Right atrium auricular region (tissue), 2 donors: ENCODE results near the gene OR52B4. TPM values are rescaled to one million over a fixed set of nuclear protein-coding genes. Genes with fewer than 3 reads are reported as not detected.

ENCODE experiments used
- total RNA-seq, 2 donors: library from RNA; depleted of rRNA; stranded (reverse); fragments of >200 nt; gene quantifications; one replicate each; pipeline ENCODE4 v1.1.0, GENCODE V29; 2016

Gene OR52B4
- total RNA-seq, 2 donors from 2014 or later, result not detected

Other genes with a start within 250 kb of the OR52B4 start
- gene TRIM21, start 25.3 kb upstream of the OR52B4 start, total RNA-seq, result 10 to 100 TPM in 1 of 2 donors, 1 to 10 TPM in 1; 6.7 to 11.4 TPM
- not detected for gene OR52K2, start 80.9 kb upstream of the OR52B4 start, total RNA-seq
- not detected for gene OR52K1, start 114.3 kb upstream of the OR52B4 start, total RNA-seq
- not detected for gene OR52M1, start 176.8 kb upstream of the OR52B4 start, total RNA-seq
- not detected for gene OR52I2, start 213.4 kb upstream of the OR52B4 start, total RNA-seq
- not detected for gene OR52I1, start 225.7 kb upstream of the OR52B4 start, total RNA-seq
- 1 to 10 TPM; 7.5 to 9.6 TPM for gene TRIM68, start 239.8 kb upstream of the OR52B4 start, total RNA-seq